IPS-20b (cell line): ENCODE data around the gene CH25H.

Experiments used
- H3K27ac ChIP-seq: one replicate; pipeline ENCODE4 v1.5.1; 2013; ENCODE audit warnings: low read length
- H3K27me3 ChIP-seq: 2 replicates; pipeline ENCODE4 v1.6.1; 2013; ENCODE audit warnings: mild to moderate bottlenecking, low read length, inconsistent platforms; ENCODE audit not compliant: insufficient read depth
- H3K36me3 ChIP-seq: 2 replicates; pipeline ENCODE4 v1.6.1; 2013; ENCODE audit warnings: low read depth, mild to moderate bottlenecking, inconsistent platforms, low read length, moderate library complexity; ENCODE audit not compliant: insufficient read depth
- H3K4me1 ChIP-seq: 2 replicates; pipeline ENCODE4 v1.6.1; 2013; ENCODE audit warnings: mild to moderate bottlenecking, control low read depth, inconsistent platforms, low read length, moderate library complexity; ENCODE audit not compliant: insufficient read depth
- H3K4me3 ChIP-seq: 2 replicates; pipeline ENCODE4 v1.5.1; 2013; ENCODE audit warnings: mild to moderate bottlenecking, low read length, inconsistent platforms
- H3K9ac ChIP-seq: 2 replicates; pipeline ENCODE4 v1.6.1; 2013; ENCODE audit warnings: low read depth, mild to moderate bottlenecking, inconsistent platforms, low read length, moderate library complexity
- H3K9me3 ChIP-seq: 2 replicates; pipeline ENCODE4 v1.6.1; 2013; ENCODE audit warnings: mild to moderate bottlenecking, low read depth, low read length, inconsistent platforms; ENCODE audit not compliant: insufficient read depth

CH25H gene

DNA sequence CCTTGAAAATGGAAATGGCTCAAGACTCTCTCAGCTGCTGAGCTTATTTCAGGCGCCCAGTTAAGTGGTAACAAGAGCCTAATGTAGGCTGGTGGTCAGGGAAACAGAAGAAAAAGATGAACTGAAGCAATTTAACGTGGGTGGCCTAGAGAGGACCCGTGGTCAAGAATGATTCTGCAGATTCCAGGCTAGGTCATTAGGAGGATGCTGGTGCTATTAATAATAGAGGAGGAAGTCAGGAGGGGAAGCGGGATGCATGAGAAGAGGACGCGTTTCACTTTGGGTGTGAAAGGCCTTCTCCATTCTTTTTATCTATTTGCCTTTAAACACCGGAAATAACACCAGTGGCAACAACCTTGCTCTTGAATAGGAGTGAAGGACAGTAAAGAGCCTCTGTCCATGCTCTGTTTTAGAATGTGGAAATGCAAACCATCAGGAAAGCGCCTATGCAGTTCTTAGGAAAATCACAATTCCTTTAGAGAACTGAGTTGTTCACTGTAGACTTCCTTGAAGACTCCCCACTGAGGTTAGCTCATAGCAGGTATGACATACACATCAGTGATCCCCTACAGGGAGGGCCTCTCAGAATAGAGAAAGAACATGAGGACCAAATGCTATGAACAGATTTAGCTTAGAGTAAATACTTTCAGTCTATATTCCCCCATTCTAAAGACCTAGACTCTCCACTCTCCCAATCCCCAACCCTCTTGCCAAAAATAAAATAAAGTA lies 35.9 kb upstream of the CH25H start:
- Histone ChIP-seq H3K4me1 (peaks cover 27% of the 10 kb centered on the region), H3K4me3 (no peak overlapping the region), H3K36me3 (no peaks in the 10 kb centered on the region; the same call in 1 of the 2 replicates), H3K27me3 (no peaks in the 10 kb centered on the region), H3K9ac (no peak overlapping the region), H3K27ac (no peak overlapping the region), H3K9me3 (no peaks in the 10 kb centered on the region)

DNA sequence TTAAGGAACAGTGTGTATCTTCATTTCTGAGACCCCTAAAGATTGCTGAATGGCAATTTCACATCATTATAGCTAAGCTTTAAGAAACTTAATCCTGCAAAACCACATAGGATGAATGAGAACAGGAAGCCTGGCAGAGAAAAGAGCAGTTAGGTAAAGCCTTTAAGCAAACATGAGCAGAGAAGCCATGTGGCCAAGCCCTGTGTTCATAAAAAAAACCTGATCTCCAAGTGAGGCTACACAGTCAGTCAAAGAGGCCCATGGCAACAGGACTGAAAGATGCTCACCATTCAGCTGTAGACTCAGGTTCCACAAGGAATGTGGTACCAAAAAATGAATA lies 35.2 kb upstream of the CH25H start:
- peaks cover 27% of the 10 kb centered on the region for H3K4me1 ChIP-seq
- H3K27me3 ChIP-seq = no peaks in the 10 kb centered on the region
- H3K36me3 ChIP-seq = no peaks in the 10 kb centered on the region; the same call in 1 of the 2 replicates
- H3K9me3 ChIP-seq = no peaks in the 10 kb centered on the region
- no peak overlapping the region for H3K27ac ChIP-seq
- no peak overlapping the region for H3K4me3 ChIP-seq
- H3K9ac ChIP-seq = no peak overlapping the region

GRCh38 chr10:89241486-89242344 lies 34.6 kb upstream of the CH25H start:
- no peaks in the 10 kb centered on the region; the same call in 1 of the 2 replicates for H3K36me3 ChIP-seq
- peaks cover 27% of the 10 kb centered on the region for H3K4me1 ChIP-seq
- no peak overlapping the region for H3K27ac ChIP-seq
- no peak overlapping the region for H3K4me3 ChIP-seq
- H3K9ac ChIP-seq = no peak overlapping the region
- no peaks in the 10 kb centered on the region for H3K9me3 ChIP-seq
- H3K27me3 ChIP-seq = no peaks in the 10 kb centered on the region

- Histone ChIP-seq H3K9me3 (no peaks in the 10 kb centered on the region), H3K36me3 (no peaks in the 10 kb centered on the region; the same call in 1 of the 2 replicates), H3K27ac (no peak overlapping the region), H3K9ac (no peak overlapping the region), H3K4me1 (peaks cover 27% of the 10 kb centered on the region), H3K4me3 (no peak overlapping the region), H3K27me3 (no peaks in the 10 kb centered on the region)
Observed at GRCh38 chr10:89241026-89241425, 33.9 kb upstream of the CH25H start.

DNA sequence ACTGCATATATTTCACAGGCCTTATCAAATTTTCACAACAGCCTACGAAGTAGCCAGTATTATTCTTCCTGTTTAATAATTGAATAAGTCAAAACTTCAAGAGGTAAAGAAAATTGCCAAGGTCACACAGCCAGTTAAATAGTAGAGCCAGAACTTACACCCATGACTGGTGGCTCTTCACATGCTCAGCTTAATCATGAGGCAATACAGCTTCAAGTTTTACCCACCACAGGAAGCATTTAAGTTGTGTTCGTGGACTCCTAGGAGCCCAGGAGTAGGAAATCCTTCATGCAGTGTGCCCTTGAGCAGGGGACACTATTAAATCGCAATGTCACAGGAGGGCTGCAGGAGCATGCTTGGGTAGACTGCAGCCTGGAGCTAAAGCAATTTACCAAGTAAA lies 33.4 kb upstream of the CH25H start:
- no peaks in the 10 kb centered on the region; the same call in 1 of the 2 replicates for H3K36me3 ChIP-seq
- no peak overlapping the region for H3K4me3 ChIP-seq
- no peaks in the 10 kb centered on the region for H3K9me3 ChIP-seq
- H3K9ac ChIP-seq = no peak overlapping the region
- no peaks in the 10 kb centered on the region for H3K27me3 ChIP-seq
- H3K4me1 ChIP-seq = peaks cover 26% of the 10 kb centered on the region
- no peak overlapping the region for H3K27ac ChIP-seq

- no peaks in the 10 kb centered on the region for H3K27me3 ChIP-seq
- H3K9me3 ChIP-seq = no peaks in the 10 kb centered on the region
- H3K9ac ChIP-seq = no peak overlapping the region
- peaks cover 26% of the 10 kb centered on the region for H3K4me1 ChIP-seq
- H3K27ac ChIP-seq = no peak overlapping the region
- H3K36me3 ChIP-seq = no peaks in the 10 kb centered on the region; the same call in 1 of the 2 replicates
- H3K4me3 ChIP-seq = no peak overlapping the region
Observed at GRCh38 chr10:89238956-89239644, 32.0 kb upstream of the CH25H start.

- Histone ChIP-seq H3K4me1 (peaks cover 19% of the 10 kb centered on the region), H3K27ac (no peak overlapping the region), H3K4me3 (no peak overlapping the region), H3K36me3 (no peaks in the 10 kb centered on the region; the same call in 1 of the 2 replicates), H3K27me3 (no peaks in the 10 kb centered on the region), H3K9me3 (no peaks in the 10 kb centered on the region), H3K9ac (no peak overlapping the region)
Observed at GRCh38 chr10:89237849-89238248, 30.7 kb upstream of the CH25H start.

DNA sequence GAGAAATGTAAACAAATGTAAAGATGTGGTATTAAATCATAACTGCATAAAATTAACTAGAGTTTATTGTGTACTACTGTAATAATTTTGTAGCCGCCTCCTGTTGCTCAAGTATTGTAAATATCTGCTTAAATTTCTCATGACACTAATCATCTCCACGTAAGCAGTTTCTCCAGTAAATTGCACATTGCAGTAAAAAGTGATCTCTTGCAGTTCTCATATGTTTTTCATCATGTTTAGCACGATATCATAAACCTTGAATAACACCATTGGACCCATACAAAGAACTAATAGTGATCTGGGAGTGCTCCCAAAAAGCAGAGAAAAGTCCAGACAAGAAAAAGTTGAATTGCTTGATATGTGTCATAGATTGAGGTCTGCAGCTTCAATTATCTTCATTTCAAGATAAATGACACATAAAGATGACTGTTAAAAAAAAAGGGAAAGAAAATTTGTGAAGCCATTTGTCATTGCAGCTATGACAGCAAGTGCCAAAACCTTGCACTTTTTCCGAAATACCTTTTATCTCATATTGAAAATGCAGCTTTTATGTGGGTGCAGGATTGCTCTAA lies 29.2 kb upstream of the CH25H start:
- no peak overlapping the region for H3K9ac ChIP-seq
- H3K9me3 ChIP-seq = no peaks in the 10 kb centered on the region
- H3K4me3 ChIP-seq = no peak overlapping the region
- no peak overlapping the region for H3K27ac ChIP-seq
- H3K4me1 ChIP-seq = peaks cover 10% of the 10 kb centered on the region; the same call in 1 of the 2 replicates
- no peaks in the 10 kb centered on the region; the same call in 1 of the 2 replicates for H3K36me3 ChIP-seq
- no peaks in the 10 kb centered on the region for H3K27me3 ChIP-seq

DNA sequence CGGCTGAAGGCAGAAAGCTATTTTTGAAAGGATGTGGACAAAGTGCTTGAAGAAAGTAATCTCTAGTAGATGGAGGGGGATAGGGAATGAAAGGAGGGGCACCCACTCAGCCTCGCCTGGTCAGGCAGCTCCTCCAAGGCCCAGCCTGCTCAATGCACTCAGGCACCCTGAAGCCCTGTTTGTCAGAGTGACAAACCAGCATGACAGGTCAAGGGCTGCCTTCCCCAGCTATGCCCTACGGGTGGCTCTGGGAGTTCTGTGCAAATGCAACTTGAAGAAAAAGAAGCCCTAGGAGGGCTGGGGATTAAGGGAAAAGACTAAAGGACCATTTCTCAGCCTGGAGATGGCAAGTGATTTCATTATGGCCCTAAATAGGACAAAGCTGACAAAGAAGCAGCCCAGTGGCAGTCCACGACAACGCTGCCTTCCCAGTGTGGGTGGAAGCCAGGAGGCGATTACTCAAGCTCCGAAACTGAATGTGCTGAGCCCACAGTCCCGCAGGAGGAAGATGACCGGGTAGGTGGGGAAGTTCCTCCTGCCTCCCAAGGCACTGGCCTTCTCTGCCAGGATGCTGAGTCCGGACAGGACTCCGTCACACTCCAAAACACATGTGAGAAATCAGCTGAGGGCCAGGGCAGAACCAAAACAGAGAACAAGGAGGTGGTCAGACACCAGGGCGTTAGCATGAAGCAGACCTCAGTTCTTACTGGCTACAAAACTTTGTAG lies 28.1 kb upstream of the CH25H start:
- peak overlapping the region; percentile 36; the same call in 1 of the 2 replicates for H3K4me3 ChIP-seq
- H3K27ac ChIP-seq = no peak overlapping the region
- no peaks in the 10 kb centered on the region for H3K9me3 ChIP-seq
- peaks cover 7% of the 10 kb centered on the region; the same call in 1 of the 2 replicates for H3K4me1 ChIP-seq
- H3K36me3 ChIP-seq = no peaks in the 10 kb centered on the region; the same call in 1 of the 2 replicates
- H3K27me3 ChIP-seq = no peaks in the 10 kb centered on the region
- H3K9ac ChIP-seq = peak overlapping the region; percentile 6; the same call in 1 of the 2 replicates

GRCh38 chr10:89233033-89233432 lies 25.9 kb upstream of the CH25H start:
- peaks cover 8% of the 10 kb centered on the region; the same call in 1 of the 2 replicates for H3K9me3 ChIP-seq
- no peak overlapping the region for H3K4me3 ChIP-seq
- peaks cover 3% of the 10 kb centered on the region; the same call in 1 of the 2 replicates for H3K36me3 ChIP-seq
- H3K27me3 ChIP-seq = no peaks in the 10 kb centered on the region
- no peak overlapping the region for H3K27ac ChIP-seq
- peaks cover 7% of the 10 kb centered on the region; the same call in 1 of the 2 replicates for H3K4me1 ChIP-seq
- no peak overlapping the region for H3K9ac ChIP-seq
